Measurements from ENCODE around the gene MKKS. TPM values are rescaled to one million over a fixed set of nuclear protein-coding genes. Genes with fewer than 3 reads are reported as not detected.

Gene MKKS
- total RNA-seq, 1 donor: 7.6 TPM

GRCh38 chr20:10468340-10468845 is 34.4 kb upstream of the MKKS start:
- TF ChIP-seq CTCF (IDR thresholded peaks at IDR 0.05; ENCODE audit: extremely low read depth, low read depth, low read length): no peak
- no peaks in the 10 kb centered on the region for H3K9me3 ChIP-seq (ENCODE audit: low read depth, low read length)

GRCh38 chr20:10467681-10468339 is 33.8 kb upstream of the MKKS start:
- Histone ChIP-seq H3K4me1 (ENCODE audit: insufficient read depth, low read length) (peaks cover 13% of the 10 kb centered on the region), H3K27ac (ENCODE audit: low read depth, low read length) (peak overlapping the region; percentile 10), H3K9me3 (ENCODE audit: low read depth, low read length) (no peaks in the 10 kb centered on the region), H4K20me1 (ENCODE audit: insufficient read depth, low read length) (no peaks in the 10 kb centered on the region), H3K4me2 (ENCODE audit: insufficient read depth, low read length) (peak overlapping the region; percentile 3), H2AFZ (ENCODE audit: low read length) (no peak overlapping the region), H3K27me3 (ENCODE audit: insufficient read depth, low read length) (no peaks in the 10 kb centered on the region), H3K79me2 (ENCODE audit: insufficient read depth, low read length) (peaks cover 2% of the 10 kb centered on the region), H3K4me3 (ENCODE audit: insufficient read depth, low read length) (no peak overlapping the region), H3K36me3 (ENCODE audit: insufficient read depth, low read length) (no peaks in the 10 kb centered on the region)
- DNase-seq (ENCODE audit: insufficient read length, low spot score, missing footprints): no peak
- TF ChIP-seq CTCF (IDR thresholded peaks at IDR 0.05; ENCODE audit: extremely low read depth, low read depth, low read length): no peak

More at GRCh38 chr20:10468340-10468845, 34.4 kb upstream of the MKKS start:
- Histone ChIP-seq H2AFZ (ENCODE audit: low read length) (no peak overlapping the region), H3K4me1 (ENCODE audit: insufficient read depth, low read length) (peaks cover 13% of the 10 kb centered on the region), H3K4me3 (ENCODE audit: insufficient read depth, low read length) (no peak overlapping the region), H3K27ac (ENCODE audit: low read depth, low read length) (peak overlapping the region; percentile 10), H3K4me2 (ENCODE audit: insufficient read depth, low read length) (peak overlapping the region; percentile 3), H3K27me3 (ENCODE audit: insufficient read depth, low read length) (no peaks in the 10 kb centered on the region), H3K36me3 (ENCODE audit: insufficient read depth, low read length) (no peaks in the 10 kb centered on the region), H3K79me2 (ENCODE audit: insufficient read depth, low read length) (peaks cover 2% of the 10 kb centered on the region), H4K20me1 (ENCODE audit: insufficient read depth, low read length) (no peaks in the 10 kb centered on the region)
- DNase-seq (ENCODE audit: insufficient read length, low spot score, missing footprints): no peak

- Histone ChIP-seq H3K4me3 (ENCODE audit: insufficient read depth, low read length) (no peak overlapping the region), H3K4me2 (ENCODE audit: insufficient read depth, low read length) (no peak overlapping the region), H2AFZ (ENCODE audit: low read length) (no peak overlapping the region), H3K27ac (ENCODE audit: low read depth, low read length) (no peak overlapping the region), H3K9me3 (ENCODE audit: low read depth, low read length) (no peaks in the 10 kb centered on the region), H3K4me1 (ENCODE audit: insufficient read depth, low read length) (peaks cover 13% of the 10 kb centered on the region), H4K20me1 (ENCODE audit: insufficient read depth, low read length) (no peaks in the 10 kb centered on the region), H3K36me3 (ENCODE audit: insufficient read depth, low read length) (no peaks in the 10 kb centered on the region), H3K27me3 (ENCODE audit: insufficient read depth, low read length) (no peaks in the 10 kb centered on the region), H3K79me2 (ENCODE audit: insufficient read depth, low read length) (peaks cover 2% of the 10 kb centered on the region)
- TF ChIP-seq CTCF (IDR thresholded peaks at IDR 0.05; ENCODE audit: extremely low read depth, low read depth, low read length): no peak
- no peak for DNase-seq (ENCODE audit: insufficient read length, low spot score, missing footprints)
These were observed 32.8 kb upstream of the MKKS start for GRCh38 chr20:10466855-10467254.

GRCh38 chr20:10466325-10466724 is 32.3 kb upstream of the MKKS start:
- peaks cover 2% of the 10 kb centered on the region for H3K79me2 ChIP-seq (ENCODE audit: insufficient read depth, low read length)
- no peak for DNase-seq (ENCODE audit: insufficient read length, low spot score, missing footprints)
- no peak overlapping the region for H3K4me3 ChIP-seq (ENCODE audit: insufficient read depth, low read length)
- no peak overlapping the region for H3K27ac ChIP-seq (ENCODE audit: low read depth, low read length)
- H2AFZ ChIP-seq (ENCODE audit: low read length): no peak overlapping the region
- no peaks in the 10 kb centered on the region for H3K27me3 ChIP-seq (ENCODE audit: insufficient read depth, low read length)
- H4K20me1 ChIP-seq (ENCODE audit: insufficient read depth, low read length): no peaks in the 10 kb centered on the region
- no peaks in the 10 kb centered on the region for H3K36me3 ChIP-seq (ENCODE audit: insufficient read depth, low read length)
- H3K4me2 ChIP-seq (ENCODE audit: insufficient read depth, low read length): peak overlapping the region; percentile 25
- TF ChIP-seq CTCF (IDR thresholded peaks at IDR 0.05; ENCODE audit: extremely low read depth, low read depth, low read length): no peak
- no peaks in the 10 kb centered on the region for H3K9me3 ChIP-seq (ENCODE audit: low read depth, low read length)
- peaks cover 13% of the 10 kb centered on the region for H3K4me1 ChIP-seq (ENCODE audit: insufficient read depth, low read length)

Data from osteoblast (primary cell).